HG02970 (cell line): ENCODE data around the gene OR2A12.
"Not testable (repeated sequence)": the region's sequence is repeated elsewhere in the genome, so short reads cannot be mapped to it uniquely, and the experiment has no call there.

ENCODE experiments used
- ATAC-seq: cut with Tn5 transposase; IDR thresholded peaks from one replicate; pipeline ENCODE4 v1.9.1; 2021; ENCODE audit warnings: mild to moderate bottlenecking, moderate library complexity, moderate number of reproducible peaks; ENCODE audit not compliant: unreplicated experiment, low FRiP score

Gene OR2A12

DNA sequence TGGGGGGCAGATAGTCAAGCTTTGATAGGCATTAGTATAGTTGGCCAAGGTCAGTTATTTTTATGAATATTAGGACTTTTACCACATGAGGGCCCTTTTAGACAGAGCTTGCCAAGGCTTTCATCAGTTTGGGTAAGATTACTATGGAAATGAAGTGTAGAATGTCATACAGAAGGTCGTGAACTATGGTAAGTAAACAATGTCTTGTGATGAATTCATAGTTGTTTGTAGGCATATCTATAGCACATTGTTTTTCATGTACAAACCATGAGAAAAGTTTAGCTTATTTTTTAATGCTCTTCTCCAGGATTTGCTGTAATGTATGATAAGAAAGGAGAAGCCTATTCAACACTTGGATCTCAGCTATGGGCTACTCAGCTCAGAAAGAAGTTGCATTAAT, 27.6 kb downstream of the OR2A12 start:
- no peak for ATAC-seq

DNA sequence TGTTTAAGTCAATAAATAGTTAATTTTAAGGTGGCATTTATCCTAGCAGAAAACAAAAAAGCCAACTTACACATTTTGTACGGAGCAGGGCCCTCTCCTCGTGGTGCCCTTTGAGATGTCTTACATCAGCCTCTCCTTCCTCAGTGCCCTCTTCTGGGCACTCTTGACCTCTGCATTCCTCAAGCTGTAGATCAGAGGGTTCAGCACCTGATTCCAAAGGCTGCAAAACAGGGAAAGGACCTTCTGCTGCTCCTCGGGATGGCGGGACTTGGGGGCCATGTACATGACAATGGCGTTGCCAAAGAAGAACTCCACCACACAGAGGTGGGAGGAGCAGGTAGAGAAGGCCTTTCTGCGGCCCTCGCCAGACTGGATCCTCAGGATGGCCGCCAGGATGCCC, 32.3 kb downstream of the OR2A12 start:
- no peak for ATAC-seq

GRCh38 chr7:144122876-144123275, 36.8 kb downstream of the OR2A12 start, which contains the start of gene OR2A14:
OR2A14 (plus strand) TSS chr7:144123176; CDS start chr7:144129113, 5,937 bp downstream.
- no peak for ATAC-seq

DNA sequence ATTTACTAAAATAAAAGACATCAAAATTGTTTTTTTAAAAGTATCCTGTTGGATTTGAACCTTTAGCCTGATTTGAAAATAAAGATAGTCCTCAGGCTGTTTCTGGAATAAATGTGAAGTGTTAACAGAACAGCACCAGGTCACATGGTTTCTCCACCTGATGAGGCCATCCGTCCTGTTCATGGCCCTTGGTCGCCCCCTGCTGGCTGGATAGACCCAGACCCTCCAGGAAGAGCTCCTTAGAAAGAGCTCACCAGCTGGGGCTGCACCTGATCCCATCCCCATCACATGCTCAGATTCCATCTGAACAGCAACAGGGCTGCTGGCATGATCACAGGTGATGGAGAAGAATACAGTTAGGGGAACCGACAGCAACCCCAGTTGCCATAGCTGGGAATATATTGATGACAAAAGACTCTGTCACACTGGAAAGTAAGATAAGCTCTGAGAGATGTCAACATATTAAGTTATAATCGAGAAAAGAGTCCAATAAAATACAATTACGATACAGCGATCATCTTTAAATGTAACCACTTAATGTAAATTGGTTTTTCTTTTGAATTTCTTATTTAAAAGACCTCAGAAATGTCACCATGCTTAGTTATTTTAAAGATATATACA, 41.7 kb downstream of the OR2A12 start:
- ATAC-seq, result peak; percentile 99

- ATAC-seq, result not testable (repeated sequence)
These were observed 43.5 kb downstream of the OR2A12 start for GRCh38 chr7:144129601-144130000.

GRCh38 chr7:144130730-144131129, 44.7 kb downstream of the OR2A12 start:
- ATAC-seq, result no peak

DNA sequence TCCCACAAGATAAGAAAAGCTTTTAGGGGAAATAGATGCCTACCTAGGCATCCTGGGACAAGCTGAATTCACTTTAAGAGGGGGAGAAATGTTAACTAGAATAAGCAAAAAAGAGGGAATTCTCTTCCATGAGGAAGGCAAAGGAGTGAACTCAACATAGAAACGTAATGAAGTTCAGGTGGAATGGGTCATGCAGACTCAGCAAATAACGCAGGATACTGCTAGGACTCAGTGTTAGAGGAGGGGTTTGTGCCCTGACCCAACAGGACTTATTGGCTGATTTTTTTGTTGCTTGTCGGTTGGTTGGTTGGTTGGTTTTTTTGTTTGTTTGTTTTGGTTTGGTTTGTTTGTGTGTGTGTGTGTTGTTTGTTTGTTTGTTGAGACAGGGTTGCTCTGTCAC, 46.2 kb downstream of the OR2A12 start:
- no peak for ATAC-seq

- no peak for ATAC-seq
These were observed 47.2 kb downstream of the OR2A12 start for GRCh38 chr7:144133307-144133706.

- no peak for ATAC-seq
These were observed 48.0 kb downstream of the OR2A12 start for GRCh38 chr7:144134116-144134515.

- ATAC-seq, result no peak
These were observed 51.4 kb downstream of the OR2A12 start for GRCh38 chr7:144137501-144137900.

- no peak for ATAC-seq
These were observed 56.1 kb downstream of the OR2A12 start for GRCh38 chr7:144142187-144142586.

DNA sequence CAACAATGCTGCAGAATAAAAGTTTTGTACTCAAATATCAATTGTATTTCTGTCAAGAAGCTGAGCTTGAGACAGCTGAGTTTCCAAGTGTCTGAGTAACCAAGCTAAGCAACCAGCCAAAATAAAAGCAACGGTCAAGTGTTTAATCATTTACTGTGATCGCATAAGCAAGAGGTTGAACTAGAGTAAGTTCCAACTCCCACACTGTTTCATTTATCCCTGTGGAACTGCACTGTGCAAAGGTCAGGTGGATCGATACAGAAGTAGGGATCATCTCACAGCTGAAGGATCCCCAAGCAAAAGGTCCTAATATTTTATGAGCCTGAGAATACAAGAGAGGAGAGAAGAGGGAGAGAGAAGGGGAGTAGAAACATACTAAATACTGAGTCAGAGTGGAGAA, 58.3 kb downstream of the OR2A12 start:
- ATAC-seq, result no peak

DNA sequence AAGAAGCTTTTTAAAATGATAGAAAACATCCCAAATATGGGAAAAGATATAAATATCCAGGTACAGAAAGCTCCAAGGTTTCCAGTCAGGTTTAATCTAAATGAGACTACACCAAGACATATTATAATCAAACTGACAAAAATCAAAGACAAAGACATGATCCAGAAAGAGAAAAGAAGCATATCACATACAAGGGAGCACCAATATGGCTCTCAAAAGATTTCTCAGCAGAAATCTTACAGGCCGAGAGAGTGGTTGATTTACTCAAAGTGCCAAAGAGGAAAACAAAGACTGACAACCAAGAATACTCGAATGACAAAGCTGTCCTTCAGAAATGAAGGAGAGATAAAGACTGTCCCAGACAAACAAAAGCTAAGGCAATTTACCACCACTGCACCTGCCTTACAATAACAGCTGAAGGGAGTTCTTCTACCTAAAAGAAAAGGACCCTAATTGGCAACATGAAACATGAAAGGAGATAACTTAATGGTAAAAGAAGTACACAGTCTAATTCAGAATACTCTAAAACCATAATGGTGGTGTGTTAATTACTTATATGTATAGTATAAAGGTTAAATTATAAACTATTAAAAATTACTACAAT, 62.2 kb downstream of the OR2A12 start:
- ATAC-seq, result no peak
